ENCODE data around the gene ZNF773. TPM values are rescaled to one million over a fixed set of nuclear protein-coding genes. Genes with fewer than 3 reads are reported as not detected.
"Not testable (repeated sequence)": the region's sequence is repeated elsewhere in the genome, so short reads cannot be mapped to it uniquely, and the experiment has no call there.

The ZNF773 gene
- total RNA-seq, 4 donors from 2014 or later = 1.2 to 6.5 (median 3.4) TPM

DNA sequence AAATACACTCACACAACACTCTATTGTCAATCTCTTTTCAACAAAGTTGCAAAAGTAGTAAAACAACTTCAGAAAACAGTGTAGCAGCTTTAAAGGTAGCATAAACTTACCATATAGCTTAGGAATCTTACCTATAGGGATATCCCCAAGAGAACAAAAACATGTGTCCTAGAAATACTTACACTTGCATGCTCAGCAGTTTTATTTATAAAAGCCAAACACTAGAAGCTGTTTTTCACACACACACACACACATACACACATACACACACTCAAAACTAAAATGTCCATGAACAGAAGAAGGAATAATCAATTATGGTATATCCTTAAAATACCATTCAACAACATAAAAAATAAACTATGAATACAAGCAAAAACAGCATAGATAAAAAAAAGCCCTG lies 11.7 kb downstream of the ZNF773 start:
- ATAC-seq = no peak
- no peaks in the 10 kb centered on the region for H3K4me1 ChIP-seq
- no peaks in the 10 kb centered on the region for H3K27me3 ChIP-seq
- DNase-seq = no peak
- intact Hi-C loops (cut with DNase I; ENCODE audit: low total_unique reads) (no loop called here), in situ Hi-C loops (cut with MboI; ENCODE audit: low sequenced_read_pairs in 4 of 4) (no loop called here)
- no peak for TF ChIP-seq POLR2A (IDR thresholded peaks at IDR 0.05)
- TF ChIP-seq, protein P1, sequence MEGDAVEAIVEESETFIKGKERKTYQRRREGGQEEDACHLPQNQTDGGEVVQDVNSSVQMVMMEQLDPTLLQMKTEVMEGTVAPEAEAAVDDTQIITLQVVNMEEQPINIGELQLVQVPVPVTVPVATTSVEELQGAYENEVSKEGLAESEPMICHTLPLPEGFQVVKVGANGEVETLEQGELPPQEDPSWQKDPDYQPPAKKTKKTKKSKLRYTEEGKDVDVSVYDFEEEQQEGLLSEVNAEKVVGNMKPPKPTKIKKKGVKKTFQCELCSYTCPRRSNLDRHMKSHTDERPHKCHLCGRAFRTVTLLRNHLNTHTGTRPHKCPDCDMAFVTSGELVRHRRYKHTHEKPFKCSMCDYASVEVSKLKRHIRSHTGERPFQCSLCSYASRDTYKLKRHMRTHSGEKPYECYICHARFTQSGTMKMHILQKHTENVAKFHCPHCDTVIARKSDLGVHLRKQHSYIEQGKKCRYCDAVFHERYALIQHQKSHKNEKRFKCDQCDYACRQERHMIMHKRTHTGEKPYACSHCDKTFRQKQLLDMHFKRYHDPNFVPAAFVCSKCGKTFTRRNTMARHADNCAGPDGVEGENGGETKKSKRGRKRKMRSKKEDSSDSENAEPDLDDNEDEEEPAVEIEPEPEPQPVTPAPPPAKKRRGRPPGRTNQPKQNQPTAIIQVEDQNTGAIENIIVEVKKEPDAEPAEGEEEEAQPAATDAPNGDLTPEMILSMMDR (IDR thresholded peaks at IDR 0.05 in 4 of 5, conservative IDR thresholded peaks at IDR 0.05 in 1 of 5) = no peak
- H3K27ac ChIP-seq = no peak overlapping the region
- no peak overlapping the region for H3K4me3 ChIP-seq
- H3K36me3 ChIP-seq = peaks cover 0 to 78% of the 10 kb centered on the region in 2 donors
- H3K9me3 ChIP-seq = peaks cover 6 to 13% (median 6%) of the 10 kb centered on the region in 3 donors

DNA sequence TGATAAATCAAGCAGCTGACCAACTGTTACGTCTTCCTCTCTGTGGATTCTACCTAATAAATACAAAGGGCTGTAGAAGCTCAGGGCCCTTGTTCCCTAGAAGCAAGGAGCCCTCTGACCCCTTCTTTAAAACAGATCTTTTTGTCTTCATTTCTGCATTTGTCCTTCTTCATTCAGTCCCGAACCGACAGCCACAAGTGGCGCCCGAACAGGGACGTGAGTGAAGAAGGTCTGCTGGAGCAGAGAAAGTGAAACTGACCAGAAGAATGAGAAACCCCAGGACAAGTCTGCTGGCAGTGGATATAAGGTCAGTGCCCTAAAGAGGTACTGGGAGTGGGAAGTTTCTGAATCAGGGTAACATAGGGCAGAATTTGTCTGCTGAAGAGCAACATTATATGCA lies 13.1 kb downstream of the ZNF773 start:
- H3K9me3 ChIP-seq = peaks cover 6 to 13% (median 6%) of the 10 kb centered on the region in 3 donors
- intact Hi-C loops (cut with DNase I; ENCODE audit: low total_unique reads) (no loop called here), in situ Hi-C loops (cut with MboI; ENCODE audit: low sequenced_read_pairs in 4 of 4) (no loop called here)
- H3K36me3 ChIP-seq = peaks cover 0 to 77% of the 10 kb centered on the region in 2 donors
- no peak for ATAC-seq
- H3K4me1 ChIP-seq = no peaks in the 10 kb centered on the region
- no peak for DNase-seq
- no peak overlapping the region for H3K27ac ChIP-seq
- peak overlapping the region in 1 of 4 donors; percentile 32 for H3K4me3 ChIP-seq
- TF ChIP-seq POLR2A (IDR thresholded peaks at IDR 0.05) = no peak
- TF ChIP-seq, protein P1 (IDR thresholded peaks at IDR 0.05 in 4 of 5, conservative IDR thresholded peaks at IDR 0.05 in 1 of 5) = no peak
- H3K27me3 ChIP-seq = no peaks in the 10 kb centered on the region

GRCh38 chr19:57515255-57515654 lies 15.5 kb downstream of the ZNF773 start:
- DNase-seq (no peak), ATAC-seq (no peak)
- no peaks in the 10 kb centered on the region for H3K4me1 ChIP-seq
- H3K9me3 ChIP-seq = peaks cover 6 to 9% (median 6%) of the 10 kb centered on the region in 3 donors
- no peak overlapping the region for H3K27ac ChIP-seq
- H3K4me3 ChIP-seq = no peak overlapping the region
- in situ Hi-C loops (cut with MboI; ENCODE audit: low sequenced_read_pairs in 4 of 4) = no loop called here
- intact Hi-C loops (cut with DNase I; ENCODE audit: low total_unique reads) = no loop called here
- TF ChIP-seq, protein P1 (IDR thresholded peaks at IDR 0.05 in 4 of 5, conservative IDR thresholded peaks at IDR 0.05 in 1 of 5) = no peak
- TF ChIP-seq POLR2A (IDR thresholded peaks at IDR 0.05) = no peak
- H3K27me3 ChIP-seq = no peaks in the 10 kb centered on the region
- peaks cover 0 to 62% of the 10 kb centered on the region in 2 donors for H3K36me3 ChIP-seq

- peaks cover 0 to 55% of the 10 kb centered on the region in 2 donors for H3K36me3 ChIP-seq
- H3K4me1 ChIP-seq; H3K4me3 ChIP-seq; H3K9me3 ChIP-seq; in situ Hi-C loops (cut with MboI; ENCODE audit: low sequenced_read_pairs in 4 of 4); H3K27me3 ChIP-seq; intact Hi-C loops (cut with DNase I; ENCODE audit: low total_unique reads); ATAC-seq; H3K27ac ChIP-seq; DNase-seq: not testable (repeated sequence)
Measured at GRCh38 chr19:57518021-57518420, 18.3 kb downstream of the ZNF773 start.

- no peak for TF ChIP-seq POLR2A (IDR thresholded peaks at IDR 0.05)
- TF ChIP-seq, protein P1 (IDR thresholded peaks at IDR 0.05 in 4 of 5, conservative IDR thresholded peaks at IDR 0.05 in 1 of 5) = no peak
- Histone ChIP-seq H3K4me1 (peaks cover 8 to 13% of the 10 kb centered on the region in 2 donors), H3K4me3 (peak within 1 kb of the TSS; percentile 70 to 91 (median 88)), H3K36me3 (peaks cover 6 to 19% of the 10 kb centered on the region in 2 donors), H3K9me3 (peaks cover 0 to 11% (median 0%) of the 10 kb centered on the region in 3 donors), H3K27me3 (no peaks in the 10 kb centered on the region), H3K27ac (peak within 1 kb of the TSS; percentile 80 to 90 (median 87))
- DNase-seq (peak; percentile 91 to 94), ATAC-seq (peak; percentile 99 to 100)
- in situ Hi-C loops (cut with MboI; ENCODE audit: low sequenced_read_pairs in 4 of 4) (no loop called here), intact Hi-C loops (cut with DNase I; ENCODE audit: low total_unique reads) (loop anchor here (1.0 to 5.0 kb wide), 6 partner anchors 28 to 800 kb away; partner anchors contain the start of genes ZNF416, ZNF550, ZNF551 and ZNF772)
Measured at GRCh38 chr19:57527136-57527881, 27.6 kb downstream of the ZNF773 start, which contains the start of gene ZNF549. ZNF549 (plus strand) TSS chr19:57527356; CDS start chr19:57527574, 218 bp downstream.

All from gastrocnemius medialis (tissue), 4 donors.